Cardiac atrium fibroblast (primary cell): ENCODE measurements around the gene OR5D16. TPM values are rescaled to one million over a fixed set of nuclear protein-coding genes. Genes with fewer than 3 reads are reported as not detected.

ENCODE experiments used
- total RNA-seq: library from RNA; depleted of rRNA; stranded (reverse); fragments of >200 nt; gene quantifications from 2 replicates; pipeline ENCODE4 v1.2.3, GENCODE V29; 2015

Gene OR5D16
- total RNA-seq: not detected in 2 replicates

DNA sequence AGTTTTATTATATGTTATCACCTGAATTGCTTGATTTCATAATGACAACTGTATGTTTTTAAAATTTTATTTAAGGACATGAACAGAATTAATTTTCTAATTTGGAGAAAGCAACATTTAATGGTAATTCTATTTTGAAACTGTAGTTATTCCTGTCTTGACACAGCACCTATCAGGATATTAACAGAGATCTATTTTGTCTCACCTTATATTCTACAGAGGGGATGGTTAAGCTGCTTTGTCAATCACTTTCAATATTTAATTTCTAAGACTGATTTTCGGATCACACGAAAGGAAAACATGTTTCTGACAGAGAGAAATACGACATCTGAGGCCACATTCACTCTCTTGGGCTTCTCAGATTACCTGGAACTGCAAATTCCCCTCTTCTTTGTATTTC is at the start of gene OR5D16:
Gene OR5D16 (plus strand): TSS at position 301 of the 400 bp plus-strand sequence. CDS start 0 bp downstream, at position 301.

GRCh38 chr11:55795256-55795655 is 43.3 kb upstream of the OR5D16 start, which contains the start of gene OR5D14:
Gene OR5D14 (plus strand): TSS chr11:55795556. CDS start chr11:55795556, 0 bp downstream.

GRCh38 chr11:55811067-55811466 is 27.5 kb upstream of the OR5D16 start, which contains the start of gene OR5L1:
Gene OR5L1 (plus strand): TSS chr11:55811367. CDS start chr11:55811467, 100 bp downstream.

GRCh38 chr11:55819330-55819729 is 19.2 kb upstream of the OR5D16 start, which contains the start of gene OR5D18:
Gene OR5D18 (plus strand): TSS chr11:55819630. CDS start chr11:55819630, 0 bp downstream.

DNA sequence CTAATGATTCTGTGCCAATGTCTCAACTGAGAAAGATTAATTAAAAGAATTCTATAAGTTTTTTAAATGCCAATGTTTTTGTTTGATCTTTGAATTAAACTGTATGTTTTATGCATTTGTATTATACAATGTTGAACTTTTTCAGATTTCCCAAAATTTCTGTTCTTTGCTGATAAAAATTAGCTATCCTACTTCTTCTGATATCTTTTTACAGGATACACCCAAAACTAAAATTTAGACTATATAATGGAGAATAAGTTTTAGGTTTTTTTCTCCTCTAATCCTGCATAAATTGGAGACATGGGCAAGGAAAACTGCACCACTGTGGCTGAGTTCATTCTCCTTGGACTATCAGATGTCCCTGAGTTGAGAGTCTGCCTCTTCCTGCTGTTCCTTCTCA is 11.6 kb upstream of the OR5D16 start, which contains the start of gene OR5L2:
Gene OR5L2 (plus strand): TSS at position 301 of the 400 bp plus-strand sequence. CDS start 0 bp downstream, at position 301.

DNA sequence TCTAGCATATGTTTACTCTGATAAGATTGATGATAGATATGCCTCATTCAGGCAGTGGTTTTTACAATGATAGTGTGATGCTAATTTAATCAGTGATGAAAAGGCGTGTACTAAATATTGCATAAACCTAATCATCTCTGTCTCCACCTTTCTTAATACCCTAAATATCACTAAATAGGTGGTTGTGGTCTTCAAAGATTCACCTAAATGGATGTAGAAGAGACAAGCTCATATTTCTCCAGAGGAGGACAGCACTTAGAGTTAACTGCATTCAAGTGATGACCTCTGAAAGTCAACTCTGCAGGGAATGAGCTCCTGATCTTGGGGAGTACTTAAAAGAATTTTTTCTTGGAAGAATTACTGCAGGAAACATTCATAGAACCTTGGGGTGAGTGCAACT is 44.4 kb downstream of the OR5D16 start, which contains the start of gene TRIM51:
Gene TRIM51 (plus strand): TSS at position 301 of the 400 bp plus-strand sequence. CDS start 2,132 bp downstream, outside the sequence.

Other genes starting within 250 kb of the OR5D16 start
- gene OR4C11, start 231.1 kb upstream of the OR5D16 start, total RNA-seq: not detected in 2 replicates
- gene OR4P4, start 203.6 kb upstream of the OR5D16 start, total RNA-seq: not detected in 2 replicates
- not detected in 2 replicates for gene OR4S2, start 190.4 kb upstream of the OR5D16 start, total RNA-seq
- not detected in 2 replicates for gene OR4C6, start 176.6 kb upstream of the OR5D16 start, total RNA-seq
- gene OR5D13, start 65.3 kb upstream of the OR5D16 start, total RNA-seq: not detected in 2 replicates
- not detected in 2 replicates for gene OR5D14, start 43.2 kb upstream of the OR5D16 start, total RNA-seq
- gene OR5L1, start 27.4 kb upstream of the OR5D16 start, total RNA-seq: not detected in 2 replicates
- gene OR5D18, start 19.1 kb upstream of the OR5D16 start, total RNA-seq: not detected in 2 replicates
- gene OR5L2, start 11.5 kb upstream of the OR5D16 start, total RNA-seq: not detected in 2 replicates
- not detected in 2 replicates for gene TRIM51, start 44.5 kb downstream of the OR5D16 start, total RNA-seq
- not detected in 2 replicates for gene OR5W2, start 75.8 kb downstream of the OR5D16 start, total RNA-seq
- not detected in 2 replicates for gene OR5I1, start 97.6 kb downstream of the OR5D16 start, total RNA-seq
- gene OR10AG1, start 131.2 kb downstream of the OR5D16 start, total RNA-seq: not detected in 2 replicates
- not detected in 2 replicates for gene OR5F1, start 155.9 kb downstream of the OR5D16 start, total RNA-seq
- gene OR5AS1, start 188.9 kb downstream of the OR5D16 start, total RNA-seq: not detected in 2 replicates